ENCODE data around the gene THAP10. TPM values are rescaled to one million over a fixed set of nuclear protein-coding genes. Genes with fewer than 3 reads are reported as not detected.

The THAP10 gene
- total and polyA plus RNA-seq, 3 experiments from 2014 or later: 0.18 to 0.20 TPM; not detected in 1

DNA sequence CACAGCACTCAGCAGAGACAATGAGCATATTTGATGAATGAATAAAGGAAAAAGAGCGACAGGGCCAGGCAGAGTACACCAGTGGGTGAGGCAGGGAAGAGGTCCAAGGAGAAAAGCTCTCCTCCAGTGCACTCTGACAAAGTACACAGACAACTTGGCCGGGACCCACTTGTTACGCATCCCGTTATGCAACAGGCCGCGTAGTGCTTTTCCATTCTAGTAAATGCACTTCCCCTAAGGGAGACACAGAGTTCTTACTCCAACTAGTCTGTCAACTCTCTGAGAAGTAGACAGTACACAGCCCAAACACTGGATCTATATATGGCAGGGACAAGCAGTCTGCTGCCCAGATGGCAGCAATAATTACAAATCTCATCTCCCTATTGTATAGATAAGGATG is 56.8 kb downstream of the THAP10 start:
- POLR2A ChIA-PET: no interaction called here
- Histone ChIP-seq H3K27ac (ENCODE audit: low read depth, low read length) (no peak overlapping the region), H3K36me3 (ENCODE audit: insufficient read depth, low read length) (no peaks in the 10 kb centered on the region), H3K9me3 (ENCODE audit: low read length) (no peaks in the 10 kb centered on the region), H3K27me3 (ENCODE audit: insufficient read depth, low read length, poor library complexity, severe bottlenecking) (no peaks in the 10 kb centered on the region), H3K4me3 (ENCODE audit: low read length) (no peak overlapping the region), H3K4me1 (ENCODE audit: insufficient read depth, low read length) (no peaks in the 10 kb centered on the region)
- CTCF ChIA-PET: no interaction called here
- Mint-ChIP-seq H3K27ac (no peak overlapping the region), H3K4me3 (no peak overlapping the region), H3K4me1 (no peaks in the 10 kb centered on the region), H3K36me3 (no peaks in the 10 kb centered on the region), H3K27me3 (peaks cover 5 to 14% of the 10 kb centered on the region in 2 donors), H3K9me3 (no peaks in the 10 kb centered on the region)
- no peak for DNase-seq

DNA sequence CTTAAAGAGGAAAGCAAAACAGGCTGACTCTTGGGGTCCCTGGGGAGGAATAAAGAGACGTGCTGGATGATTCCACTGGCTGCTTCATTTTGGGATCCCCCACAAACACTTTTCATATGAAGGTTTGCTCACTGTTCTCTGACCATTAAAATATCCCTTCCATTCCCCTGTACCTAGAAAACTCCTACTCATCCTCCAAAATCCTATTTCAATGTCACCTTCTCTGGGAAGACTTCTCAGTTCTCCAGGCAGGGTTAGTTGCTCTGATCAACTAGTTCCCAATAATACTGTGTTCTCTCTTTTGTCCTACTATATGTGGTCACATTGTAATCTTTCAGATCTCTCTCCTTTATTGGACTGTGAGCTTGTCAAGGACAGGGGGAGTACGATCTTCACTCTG is 57.2 kb downstream of the THAP10 start:
- CTCF ChIA-PET: no interaction called here

DNA sequence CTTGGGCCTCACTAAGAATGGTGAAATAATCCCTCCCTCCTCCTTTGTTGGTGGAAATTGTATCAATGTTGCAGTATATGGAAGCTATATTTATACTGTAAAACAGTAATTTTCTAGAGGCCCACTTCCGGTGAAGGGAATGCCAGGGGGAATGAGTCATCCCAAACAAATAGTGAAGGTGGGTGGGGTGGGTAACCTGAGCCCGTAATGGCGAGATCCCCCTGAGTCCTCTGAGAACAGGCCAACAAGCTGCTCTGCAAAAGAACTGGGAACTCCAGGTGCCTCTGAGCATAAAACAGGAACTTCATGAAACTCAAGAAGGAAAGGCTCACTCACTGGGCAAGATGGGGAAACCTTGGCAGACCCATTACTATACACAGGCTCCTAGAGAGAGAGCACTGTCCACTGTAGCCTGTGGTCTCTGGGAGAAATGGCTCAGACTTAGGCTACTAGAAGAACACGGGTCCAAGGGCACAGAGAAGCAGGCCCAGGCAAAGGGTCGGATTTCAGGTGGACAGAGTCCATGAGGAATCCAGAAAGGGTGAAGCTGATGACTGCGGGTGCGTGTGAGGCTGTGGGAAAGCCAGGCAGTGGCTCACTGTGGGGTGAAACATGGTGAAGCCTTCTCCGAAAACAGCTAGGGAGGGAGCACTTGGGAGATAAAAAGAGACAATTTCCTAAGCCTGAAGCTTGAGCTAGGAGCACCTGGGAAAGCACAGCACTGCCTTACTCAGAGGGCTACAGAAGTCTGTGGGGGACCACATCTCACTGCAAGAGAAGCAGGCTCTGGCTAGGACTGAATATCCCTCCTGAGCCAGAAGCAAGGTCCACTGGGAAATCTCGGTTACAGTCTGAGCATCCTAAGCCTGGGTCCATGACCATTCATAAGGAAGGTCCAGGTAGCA is 58.1 kb downstream of the THAP10 start:
- no peak for DNase-seq
- POLR2A ChIA-PET: no interaction called here
- Mint-ChIP-seq H3K36me3 (no peaks in the 10 kb centered on the region), H3K4me1 (no peaks in the 10 kb centered on the region), H3K4me3 (no peak overlapping the region), H3K27ac (no peak overlapping the region), H3K27me3 (peaks cover 8 to 22% of the 10 kb centered on the region in 2 donors), H3K9me3 (no peaks in the 10 kb centered on the region)
- Histone ChIP-seq H3K27ac (ENCODE audit: low read depth, low read length) (no peak overlapping the region), H3K9me3 (ENCODE audit: low read length) (no peaks in the 10 kb centered on the region), H3K36me3 (ENCODE audit: insufficient read depth, low read length) (no peaks in the 10 kb centered on the region), H3K4me3 (ENCODE audit: low read length) (no peak overlapping the region), H3K27me3 (ENCODE audit: insufficient read depth, low read length, poor library complexity, severe bottlenecking) (no peaks in the 10 kb centered on the region), H3K4me1 (ENCODE audit: insufficient read depth, low read length) (no peaks in the 10 kb centered on the region)
- CTCF ChIA-PET: no interaction called here

More for the DNA sequence above, 57.2 kb downstream of the THAP10 start:
- no peak overlapping the region for H3K27ac Mint-ChIP-seq
- peaks cover 5 to 14% of the 10 kb centered on the region in 2 donors for H3K27me3 Mint-ChIP-seq
- H3K36me3 ChIP-seq (ENCODE audit: insufficient read depth, low read length): no peaks in the 10 kb centered on the region
- H3K9me3 ChIP-seq (ENCODE audit: low read length): no peaks in the 10 kb centered on the region
- H3K27me3 ChIP-seq (ENCODE audit: insufficient read depth, low read length, poor library complexity, severe bottlenecking): no peaks in the 10 kb centered on the region
- DNase-seq: no peak
- H3K4me1 Mint-ChIP-seq: no peaks in the 10 kb centered on the region
- no peaks in the 10 kb centered on the region for H3K4me1 ChIP-seq (ENCODE audit: insufficient read depth, low read length)
- H3K4me3 Mint-ChIP-seq: no peak overlapping the region
- H3K27ac ChIP-seq (ENCODE audit: low read depth, low read length): no peak overlapping the region
- H3K36me3 Mint-ChIP-seq: no peaks in the 10 kb centered on the region
- no peaks in the 10 kb centered on the region for H3K9me3 Mint-ChIP-seq
- no peak overlapping the region for H3K4me3 ChIP-seq (ENCODE audit: low read length)
- POLR2A ChIA-PET: no interaction called here

DNA sequence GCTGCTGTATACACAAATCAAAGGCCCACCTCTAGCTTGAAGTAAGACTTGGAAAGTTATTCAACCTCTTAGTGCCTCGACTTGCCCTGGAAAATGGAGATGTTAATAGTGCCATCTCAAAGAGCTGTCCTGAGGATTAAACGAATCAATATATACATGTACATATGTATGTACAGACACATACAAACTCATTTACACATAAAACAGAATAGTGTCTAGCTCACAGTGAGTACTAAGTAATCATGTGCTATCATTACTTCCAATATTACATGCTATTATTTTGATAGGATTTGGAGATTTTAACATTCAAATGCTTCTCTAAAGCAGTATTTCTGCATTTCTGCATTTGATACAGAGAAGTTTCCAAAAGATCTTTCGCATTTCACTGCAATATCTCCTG is 58.8 kb downstream of the THAP10 start:
- no peak overlapping the region for H3K4me3 Mint-ChIP-seq
- CTCF ChIA-PET: no interaction called here
- H3K9me3 Mint-ChIP-seq: no peaks in the 10 kb centered on the region
- H3K4me1 ChIP-seq (ENCODE audit: insufficient read depth, low read length): no peaks in the 10 kb centered on the region
- H3K36me3 ChIP-seq (ENCODE audit: insufficient read depth, low read length): no peaks in the 10 kb centered on the region
- H3K27ac ChIP-seq (ENCODE audit: low read depth, low read length): no peak overlapping the region
- no peaks in the 10 kb centered on the region for H3K36me3 Mint-ChIP-seq
- H3K9me3 ChIP-seq (ENCODE audit: low read length): no peaks in the 10 kb centered on the region
- H3K27ac Mint-ChIP-seq: no peak overlapping the region
- DNase-seq: no peak
- no peak overlapping the region for H3K4me3 ChIP-seq (ENCODE audit: low read length)
- POLR2A ChIA-PET: no interaction called here
- H3K27me3 Mint-ChIP-seq: peaks cover 8 to 22% of the 10 kb centered on the region in 2 donors
- H3K27me3 ChIP-seq (ENCODE audit: insufficient read depth, low read length, poor library complexity, severe bottlenecking): no peaks in the 10 kb centered on the region
- H3K4me1 Mint-ChIP-seq: no peaks in the 10 kb centered on the region

DNA sequence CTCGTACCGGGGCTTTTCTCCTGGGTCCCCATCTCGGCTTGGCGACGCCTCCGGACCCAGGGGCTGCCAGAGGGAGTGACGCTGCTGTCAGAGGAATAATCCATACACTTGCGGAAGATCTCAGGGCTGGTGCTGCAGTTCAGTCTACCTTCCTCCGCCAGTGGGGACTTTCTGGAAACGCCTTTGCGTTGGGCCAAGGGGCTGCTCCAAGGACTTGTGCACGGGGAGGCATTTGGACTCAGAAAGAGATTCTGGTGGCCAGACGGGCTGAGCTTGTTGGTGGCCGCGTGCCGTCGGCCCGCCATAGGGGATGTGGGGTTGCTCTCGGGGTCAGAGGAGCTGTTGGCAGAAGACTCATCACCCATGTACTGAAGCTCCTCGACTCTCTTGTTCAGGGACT is 60.1 kb downstream of the THAP10 start:
- no peaks in the 10 kb centered on the region for H3K4me1 ChIP-seq (ENCODE audit: insufficient read depth, low read length)
- no peaks in the 10 kb centered on the region for H3K36me3 Mint-ChIP-seq
- no peaks in the 10 kb centered on the region for H3K4me1 Mint-ChIP-seq
- no peak overlapping the region for H3K4me3 ChIP-seq (ENCODE audit: low read length)
- CTCF ChIA-PET: no interaction called here
- no peaks in the 10 kb centered on the region for H3K9me3 Mint-ChIP-seq
- H3K27me3 Mint-ChIP-seq: peaks cover 8 to 27% of the 10 kb centered on the region in 2 donors
- H3K27ac ChIP-seq (ENCODE audit: low read depth, low read length): no peak overlapping the region
- DNase-seq: no peak
- no peaks in the 10 kb centered on the region for H3K9me3 ChIP-seq (ENCODE audit: low read length)
- POLR2A ChIA-PET: no interaction called here
- H3K36me3 ChIP-seq (ENCODE audit: insufficient read depth, low read length): no peaks in the 10 kb centered on the region
- no peaks in the 10 kb centered on the region for H3K27me3 ChIP-seq (ENCODE audit: insufficient read depth, low read length, poor library complexity, severe bottlenecking)
- H3K4me3 Mint-ChIP-seq: no peak overlapping the region
- peak overlapping the region in 1 of 8 donors; percentile 86 for H3K27ac Mint-ChIP-seq

Other genes with a start within 250 kb of the THAP10 start
- gene UACA, start 128.9 kb downstream of the THAP10 start, total RNA-seq: under 1 TPM; 0.53 to 0.81 TPM
- gene UACA, start 128.9 kb downstream of the THAP10 start, polyA plus RNA-seq: not detected
- gene LARP6, start 38.3 kb downstream of the THAP10 start, total RNA-seq: under 1 TPM in 1 of 2 experiments, not detected in 1; 0.51 TPM
- 0.05 TPM for gene LARP6, start 38.3 kb downstream of the THAP10 start, polyA plus RNA-seq
- gene LRRC49, start 393 bp upstream of the THAP10 start, total RNA-seq: under 1 TPM; 0.46 to 0.62 TPM
- not detected for gene LRRC49, start 393 bp upstream of the THAP10 start, polyA plus RNA-seq
- not detected for gene THSD4, start 223.0 kb upstream of the THAP10 start, total RNA-seq
- not detected for gene THSD4, start 223.0 kb upstream of the THAP10 start, polyA plus RNA-seq